HG03135 (cell line): ENCODE measurements around the gene DLAT.
"Not testable (repeated sequence)": the region's sequence is repeated elsewhere in the genome, so short reads cannot be mapped to it uniquely, and the experiment has no call there.

Experiments
- ATAC-seq: cut with Tn5 transposase; IDR thresholded peaks from one replicate; pipeline ENCODE4 v1.9.1; 2021; ENCODE audit warnings: mild to moderate bottlenecking, moderate library complexity; ENCODE audit not compliant: unreplicated experiment

Gene DLAT

GRCh38 chr11:112004389-112004788, 20.8 kb upstream of the DLAT start:
- ATAC-seq: peak; percentile 97

- no peak for ATAC-seq
Observed at GRCh38 chr11:112005422-112006094, 19.6 kb upstream of the DLAT start.

GRCh38 chr11:112006095-112006441, 19.1 kb upstream of the DLAT start:
- ATAC-seq: not testable (repeated sequence)

- ATAC-seq: not testable (repeated sequence)
Observed at GRCh38 chr11:112011451-112011850, 13.8 kb upstream of the DLAT start.

- ATAC-seq: no peak
Observed at GRCh38 chr11:112012874-112013273, 12.3 kb upstream of the DLAT start.

- no peak for ATAC-seq
Observed at GRCh38 chr11:112013497-112014164, 11.6 kb upstream of the DLAT start.

- peak; percentile 89 for ATAC-seq
Observed at GRCh38 chr11:112016088-112016764, 9.0 kb upstream of the DLAT start.

GRCh38 chr11:112016765-112017376, 8.3 kb upstream of the DLAT start:
- peak; percentile 40 for ATAC-seq

GRCh38 chr11:112017538-112017937, 7.7 kb upstream of the DLAT start:
- ATAC-seq: no peak

GRCh38 chr11:112019066-112019465, 6.1 kb upstream of the DLAT start:
- no peak for ATAC-seq

GRCh38 chr11:112023104-112023503, 2.1 kb upstream of the DLAT start:
- ATAC-seq: no peak

GRCh38 chr11:112024178-112024772, 933 bp upstream of the DLAT start:
- ATAC-seq: peak; percentile 42

GRCh38 chr11:112025707-112026106, 499 bp downstream of the DLAT start:
- ATAC-seq: peak; percentile 8

- not testable (repeated sequence) for ATAC-seq
Observed at GRCh38 chr11:112026784-112027410, 1.7 kb downstream of the DLAT start.

GRCh38 chr11:112029460-112029859, 4.3 kb downstream of the DLAT start:
- no peak for ATAC-seq

- no peak for ATAC-seq
Observed at GRCh38 chr11:112033902-112034301, 8.7 kb downstream of the DLAT start.

- ATAC-seq: no peak
Observed at GRCh38 chr11:112037527-112037926, 12.3 kb downstream of the DLAT start.

- ATAC-seq: no peak
Observed at GRCh38 chr11:112042161-112042960, 17.2 kb downstream of the DLAT start.

GRCh38 chr11:112042961-112043304, 17.7 kb downstream of the DLAT start:
- no peak for ATAC-seq

- ATAC-seq: no peak
Observed at GRCh38 chr11:112044961-112045360, 19.8 kb downstream of the DLAT start.
